GM21423 (cell line): ENCODE measurements around the gene DPF1.
A peak's percentile ranks its signal among the peaks of the same experiment; 100 is the strongest.
"Not testable (repeated sequence)": the region's sequence is repeated elsewhere in the genome, so short reads cannot be mapped to it uniquely, and the experiment has no call there.

Source experiments
- ATAC-seq: cut with Tn5 transposase; IDR thresholded peaks from one replicate; pipeline ENCODE4 v1.9.1; 2021; ENCODE audit warnings: mild to moderate bottlenecking, moderate library complexity; ENCODE audit not compliant: unreplicated experiment

The DPF1 gene

GRCh38 chr19:38250821-38251563 lies 27.0 kb upstream of the DPF1 start:
- ATAC-seq: no peak

GRCh38 chr19:38250428-38250820 lies 26.4 kb upstream of the DPF1 start:
- no peak for ATAC-seq

GRCh38 chr19:38248421-38248820 lies 24.4 kb upstream of the DPF1 start:
- no peak for ATAC-seq

DNA sequence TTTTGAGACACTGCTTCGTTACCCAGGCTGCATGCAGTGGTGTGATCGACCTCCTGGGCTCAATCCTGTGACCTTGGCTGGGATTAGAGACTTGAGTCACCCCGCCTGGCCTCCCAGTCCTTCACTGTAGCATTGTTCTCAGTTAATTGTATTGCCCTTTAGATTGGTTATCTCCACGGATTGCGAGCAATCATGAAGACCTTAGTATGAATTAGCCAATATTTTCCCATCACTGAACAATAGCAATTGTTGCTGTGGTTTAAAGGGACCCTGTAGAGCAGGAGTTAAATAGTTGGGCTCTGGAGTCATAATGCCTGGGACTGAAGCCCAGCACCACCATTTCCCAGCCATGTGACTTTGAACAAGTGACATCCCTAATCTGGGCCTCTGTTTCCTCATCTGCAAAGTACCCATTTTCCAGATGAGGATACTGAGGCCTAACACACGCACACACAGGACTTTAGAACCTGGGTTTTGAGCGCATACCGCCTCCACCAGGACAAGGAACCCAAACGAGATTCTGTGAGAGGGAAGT lies 23.8 kb upstream of the DPF1 start:
- ATAC-seq: no peak

GRCh38 chr19:38247126-38247525 lies 23.1 kb upstream of the DPF1 start:
- ATAC-seq: no peak

DNA sequence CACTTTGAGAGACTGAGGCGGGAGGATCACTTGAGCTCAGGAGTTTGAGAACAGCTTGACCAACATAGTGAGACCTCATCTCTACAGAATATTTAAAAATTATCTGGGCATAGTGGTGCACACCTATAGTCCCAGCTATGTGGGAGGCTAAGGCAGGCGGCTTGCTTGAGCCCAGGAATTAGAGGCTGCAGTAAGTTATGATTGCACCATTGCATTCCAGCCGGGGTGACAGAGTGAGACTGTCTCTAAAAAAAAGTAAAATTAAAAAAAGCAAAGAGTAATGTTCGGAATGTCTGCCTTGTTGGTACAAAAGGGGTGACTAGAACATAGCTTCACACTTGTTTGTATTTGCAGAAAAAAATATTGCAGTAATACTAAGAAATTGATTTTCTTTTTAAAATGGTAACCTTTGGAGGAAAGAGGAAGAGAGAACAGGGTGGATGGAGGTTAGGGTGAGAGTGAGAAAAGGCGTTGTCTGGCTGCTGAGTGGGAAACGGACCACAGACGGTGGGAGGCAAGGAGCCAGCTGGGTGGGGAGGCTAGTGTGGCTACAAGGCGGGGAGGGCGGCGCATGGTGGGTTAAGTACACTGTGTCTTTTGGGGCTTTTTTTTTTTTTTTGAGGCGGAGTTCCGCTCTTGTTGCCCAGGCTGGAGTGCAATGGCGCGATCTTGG lies 21.9 kb upstream of the DPF1 start:
- ATAC-seq: no peak

DNA sequence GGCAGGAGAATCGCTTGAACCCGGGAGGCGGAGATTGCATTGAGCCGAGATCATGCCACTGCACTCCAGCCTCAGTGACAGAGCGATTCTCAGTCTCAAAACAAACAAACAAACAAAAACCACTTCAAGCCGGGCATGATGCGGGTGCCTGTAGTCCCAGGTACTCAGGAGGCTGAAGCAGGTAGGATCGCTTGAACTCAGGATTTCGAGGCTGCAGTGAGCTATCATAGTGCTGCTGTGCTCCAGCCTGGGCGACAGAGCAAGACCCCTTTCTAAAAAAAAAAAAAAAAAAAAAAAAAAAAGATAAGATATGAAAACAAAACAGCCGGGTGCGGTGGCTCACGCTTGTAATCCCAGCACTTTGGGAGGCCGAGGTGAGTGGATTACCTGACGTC lies 19.3 kb upstream of the DPF1 start:
- ATAC-seq: no peak

- no peak for ATAC-seq
Observed at GRCh38 chr19:38239816-38240215, 15.8 kb upstream of the DPF1 start.

- ATAC-seq: no peak
Observed at GRCh38 chr19:38234615-38235014, 10.6 kb upstream of the DPF1 start.

DNA sequence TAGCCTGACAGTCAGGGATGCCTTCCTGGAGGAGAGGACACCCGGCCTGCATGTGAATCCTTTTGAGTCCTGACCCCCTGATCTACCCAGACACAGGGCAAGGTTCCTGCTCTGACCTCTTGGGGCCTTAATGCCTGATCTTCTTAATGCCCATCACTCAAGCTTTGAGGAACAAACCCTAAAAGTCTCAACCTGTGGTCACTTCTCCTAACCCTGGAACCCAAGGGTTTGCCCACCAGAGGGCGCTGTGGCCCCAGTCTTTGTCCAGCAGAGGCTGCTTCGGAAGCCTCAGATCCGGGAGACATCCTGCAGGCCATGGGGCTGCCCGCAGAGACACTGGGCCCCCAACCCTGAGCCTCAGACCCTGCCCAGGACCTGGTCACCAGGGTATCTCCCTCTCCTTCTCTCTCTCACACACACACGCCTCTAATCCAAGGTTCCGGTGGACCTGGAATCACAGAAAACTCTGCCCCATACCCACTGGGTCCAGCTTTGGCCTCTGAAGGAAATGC lies 9.8 kb upstream of the DPF1 start:
- ATAC-seq: no peak

GRCh38 chr19:38231918-38232317 lies 7.9 kb upstream of the DPF1 start:
- no peak for ATAC-seq

- not testable (repeated sequence) for ATAC-seq
Observed at GRCh38 chr19:38230506-38231133, 6.6 kb upstream of the DPF1 start.

GRCh38 chr19:38229585-38230073 lies 5.6 kb upstream of the DPF1 start:
- peak; percentile 66 for ATAC-seq

DNA sequence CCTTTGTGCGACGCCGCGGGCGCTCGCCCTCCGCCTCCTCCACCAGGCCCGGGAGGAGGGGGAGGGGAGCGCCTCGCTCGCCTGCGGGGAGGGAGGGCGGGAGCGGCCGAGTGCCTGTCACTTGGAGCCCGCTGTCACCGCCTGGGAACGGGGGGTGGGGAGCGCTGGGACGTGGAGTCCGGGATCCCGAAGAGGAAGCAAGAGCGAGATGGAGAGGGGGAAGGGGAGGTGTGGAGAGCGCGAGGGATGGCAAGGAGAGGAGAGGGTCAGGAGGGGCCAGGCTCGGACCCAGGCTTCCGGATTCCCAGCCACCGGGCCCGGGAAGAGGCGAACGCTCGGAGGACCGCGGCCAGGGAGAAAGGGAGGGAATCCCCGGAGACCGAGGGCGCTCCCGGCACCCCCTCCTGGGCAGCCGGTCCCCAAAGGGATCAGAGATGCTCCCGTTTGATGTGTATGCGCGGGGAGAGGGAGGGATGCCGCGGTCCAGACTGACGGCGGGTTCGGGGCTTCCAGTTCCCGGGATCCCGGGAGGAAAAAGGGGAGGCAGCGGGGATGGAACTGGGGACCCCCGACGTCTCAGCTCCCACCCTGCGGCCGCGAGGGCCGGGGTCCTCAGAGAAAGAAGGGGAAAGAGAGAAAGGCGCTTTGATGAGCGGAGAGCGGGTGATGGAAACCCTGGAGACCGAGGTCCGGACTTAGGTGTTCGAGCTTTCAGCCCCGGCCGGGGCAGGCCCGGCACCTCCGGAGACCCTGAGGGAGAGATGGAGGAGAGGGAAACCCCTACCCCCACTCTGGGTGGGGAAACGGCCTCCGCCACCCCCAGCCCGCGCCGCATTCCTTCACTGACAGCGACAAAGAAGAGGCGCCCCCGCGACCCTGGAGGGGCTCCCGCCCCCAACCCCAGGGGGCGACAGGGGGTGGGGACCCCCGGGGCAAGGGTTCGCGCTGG lies 4.7 kb upstream of the DPF1 start:
- no peak for ATAC-seq

GRCh38 chr19:38228005-38228377 lies 4.0 kb upstream of the DPF1 start:
- ATAC-seq: no peak

DNA sequence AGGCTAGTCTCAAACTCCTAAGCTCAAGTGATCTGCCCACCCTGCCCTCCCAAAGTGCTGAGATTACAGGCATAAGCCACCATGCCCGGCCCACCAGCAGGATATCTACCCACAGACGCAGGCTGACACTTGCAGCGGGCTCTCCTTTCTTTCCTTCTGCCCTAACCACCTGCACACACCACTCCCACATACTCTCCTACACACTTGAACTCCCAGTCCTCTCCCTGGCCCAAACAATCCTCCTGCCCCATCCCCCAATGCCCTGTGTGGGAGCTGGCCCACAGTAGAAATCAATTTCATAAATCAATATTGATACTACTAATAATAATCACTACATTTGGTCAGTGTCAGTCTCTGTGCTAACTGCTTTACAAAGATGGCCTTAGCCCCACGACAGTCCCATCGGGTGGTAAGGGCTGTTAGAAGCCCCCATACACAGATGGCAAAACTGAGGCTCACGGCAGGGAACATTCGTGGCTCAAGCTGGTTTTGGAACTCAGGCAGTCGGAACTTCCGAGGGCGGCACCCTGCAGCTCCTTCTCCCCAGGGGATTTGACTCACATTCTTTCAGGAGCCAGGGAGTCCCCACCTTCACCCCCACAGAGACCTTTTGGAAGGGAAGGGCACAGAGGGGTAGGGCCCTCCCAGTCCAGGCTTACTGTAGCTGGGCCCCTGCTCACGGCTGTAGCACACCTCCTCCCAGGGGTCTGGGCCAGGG lies 3.4 kb upstream of the DPF1 start:
- ATAC-seq: no peak

DNA sequence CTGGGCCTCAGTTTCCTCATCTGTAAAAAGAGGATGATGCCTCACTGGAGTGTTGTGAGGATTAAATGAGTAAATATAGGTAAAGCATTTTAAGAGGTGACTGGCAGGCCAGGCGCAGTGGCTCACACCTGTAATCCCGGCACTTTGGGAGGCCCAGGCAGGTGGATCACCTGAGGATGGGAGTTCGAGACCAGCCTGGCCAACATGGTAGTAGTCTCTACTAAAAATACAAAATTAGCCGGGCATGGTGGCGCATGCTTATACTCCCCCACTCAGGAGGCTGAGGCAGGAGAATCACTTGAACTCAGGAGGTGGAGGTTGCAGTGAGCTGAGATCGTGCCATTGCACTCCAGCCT lies 819 bp upstream of the DPF1 start:
- ATAC-seq: not testable (repeated sequence)

GRCh38 chr19:38223617-38224013 lies 407 bp downstream of the DPF1 start:
- no peak for ATAC-seq

DNA sequence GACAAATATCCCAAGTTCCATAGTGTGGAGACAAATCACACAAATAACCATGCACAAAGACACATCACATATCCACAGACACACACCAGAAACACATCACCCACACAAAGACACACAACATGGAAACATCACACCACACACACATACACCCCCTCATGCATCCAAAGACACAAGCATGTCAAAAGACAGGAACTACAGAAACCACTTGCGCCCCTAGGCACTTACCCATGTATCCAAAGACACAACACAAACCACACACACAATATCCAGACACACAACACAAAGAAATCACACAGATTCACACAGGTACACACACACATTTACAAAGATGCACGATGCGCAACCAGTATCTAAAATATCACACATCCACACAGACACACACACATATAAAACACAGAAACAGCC lies 901 bp downstream of the DPF1 start:
- no peak for ATAC-seq
